Brain microvascular endothelial cell (primary cell): ENCODE measurements around the gene ALPK1.

Source experiments
- DNase-seq: peaks from one replicate; pipeline ENCODE4 v3.0.0-alpha.2; 2020
- H3K27ac ChIP-seq: fragments of 250-450 bp; sonication (Bioruptor Pico); 2 replicates; pipeline ENCODE4 v1.5.1; 2020; ENCODE audit warnings: mild to moderate bottlenecking, moderate library complexity
- H3K27me3 ChIP-seq: fragments of 250-450 bp; sonication (Bioruptor Pico); replicated peaks from 2 replicates; pipeline ENCODE4 v1.5.1; 2020; ENCODE audit warnings: mild to moderate bottlenecking
- H3K36me3 ChIP-seq: fragments of 250-450 bp; sonication (Bioruptor Pico); replicated peaks from 2 replicates; pipeline ENCODE4 v1.5.1; 2020; ENCODE audit warnings: mild to moderate bottlenecking
- H3K4me3 ChIP-seq: 2 replicates; pipeline ENCODE4 v1.5.1; 2011; ENCODE audit warnings: low read depth, mild to moderate bottlenecking, control low read depth, low read length, moderate library complexity
- CTCF ChIP-seq: IDR thresholded peaks from 2 replicates; pipeline ENCODE4 v1.5.1; 2011; ENCODE audit warnings: low read depth, mild to moderate bottlenecking, moderate library complexity, low read length, control low read depth, inconsistent platforms; ENCODE audit errors: missing control alignments
- in situ Hi-C: cut with HindIII; loops from 2 replicates; pipeline ENCODE4 v1.10.0; 2017; ENCODE audit warnings: low sequenced_read_pairs, low pct_ligation_motif_present

The ALPK1 gene

GRCh38 chr4:112311516-112311915 is 14.3 kb downstream of the ALPK1 start:
- Histone ChIP-seq H3K27me3 (no peaks in the 10 kb centered on the region), H3K4me3 (no peak overlapping the region), H3K27ac (no peak overlapping the region), H3K36me3 (no peaks in the 10 kb centered on the region)
- TF ChIP-seq CTCF = no peak
- in situ Hi-C loops = no loop called here
- no peak for DNase-seq

GRCh38 chr4:112312610-112313239 is 15.6 kb downstream of the ALPK1 start:
- no peak for DNase-seq
- no peak for TF ChIP-seq CTCF
- no peaks in the 10 kb centered on the region for H3K36me3 ChIP-seq
- H3K4me3 ChIP-seq = no peak overlapping the region
- H3K27ac ChIP-seq = no peak overlapping the region
- in situ Hi-C loops = no loop called here
- H3K27me3 ChIP-seq = no peaks in the 10 kb centered on the region

GRCh38 chr4:112315446-112315845 is 18.3 kb downstream of the ALPK1 start:
- no peaks in the 10 kb centered on the region for H3K36me3 ChIP-seq
- no peak overlapping the region for H3K4me3 ChIP-seq
- no peak for TF ChIP-seq CTCF
- no peaks in the 10 kb centered on the region for H3K27me3 ChIP-seq
- in situ Hi-C loops = no loop called here
- H3K27ac ChIP-seq = no peak overlapping the region
- DNase-seq = no peak

- no peaks in the 10 kb centered on the region for H3K27me3 ChIP-seq
- H3K36me3 ChIP-seq = no peaks in the 10 kb centered on the region
- in situ Hi-C loops = no loop called here
- no peak overlapping the region for H3K27ac ChIP-seq
- DNase-seq = no peak
- no peak overlapping the region for H3K4me3 ChIP-seq
- TF ChIP-seq CTCF = no peak
Observed at GRCh38 chr4:112316360-112316759, 19.2 kb downstream of the ALPK1 start.

- in situ Hi-C loops = no loop called here
- no peak for DNase-seq
- Histone ChIP-seq H3K27me3 (no peaks in the 10 kb centered on the region), H3K36me3 (no peaks in the 10 kb centered on the region), H3K4me3 (no peak overlapping the region), H3K27ac (no peak overlapping the region)
- no peak for TF ChIP-seq CTCF
Observed at GRCh38 chr4:112318239-112319142, 21.3 kb downstream of the ALPK1 start.
